Smooth muscle cell (in vitro differentiated cells): Measurements from ENCODE around the gene BCKDK. TPM values are rescaled to one million over a fixed set of nuclear protein-coding genes. Genes with fewer than 3 reads are reported as not detected.

Experiments used
- DNase-seq: peaks from one replicate; lab custom pipeline; 2025; ENCODE audit not compliant: unreplicated experiment; lab: John Stamatoyannopoulos, UW
- H2AFZ ChIP-seq: fragments of 200-600 bp; sonication (generic); 2 replicates; pipeline ENCODE4 v1.6.0; 2016; ENCODE audit warnings: antibody characterized with exemption, low read depth, mild to moderate bottlenecking
- H3F3A ChIP-seq: fragments of 200-600 bp; sonication (generic); 2 replicates; pipeline ENCODE4 v1.6.0; 2017; ENCODE audit warnings: antibody characterized with exemption, low read depth
- H3K27ac ChIP-seq: fragments of 200-600 bp; sonication (generic); 2 replicates; pipeline ENCODE4 v1.5.1; 2016; ENCODE audit warnings: low read depth, mild to moderate bottlenecking
- H3K27me3 ChIP-seq: fragments of 200-600 bp; sonication (generic); 2 replicates; pipeline ENCODE4 v1.6.1; 2016; ENCODE audit warnings: low read depth, mild to moderate bottlenecking
- H3K36me3 ChIP-seq: fragments of 200-600 bp; sonication (generic); 2 replicates; pipeline ENCODE4 v1.5.1; 2016; ENCODE audit warnings: low read depth
- H3K4me1 ChIP-seq: fragments of 200-600 bp; sonication (generic); 2 replicates; pipeline ENCODE4 v1.5.1; 2016; ENCODE audit warnings: low read depth
- H3K4me2 ChIP-seq: fragments of 200-600 bp; sonication (generic); 2 replicates; pipeline ENCODE4 v1.6.0; 2016; ENCODE audit warnings: mild to moderate bottlenecking
- H3K4me3 ChIP-seq: fragments of 200-600 bp; sonication (generic); 2 replicates; pipeline ENCODE4 v1.5.1; 2016; ENCODE audit warnings: mild to moderate bottlenecking
- H3K79me2 ChIP-seq: fragments of 200-600 bp; sonication (generic); 2 replicates; pipeline ENCODE4 v1.6.0; 2016; ENCODE audit warnings: low read depth, mild to moderate bottlenecking
- H3K9ac ChIP-seq: fragments of 200-600 bp; sonication (generic); 2 replicates; pipeline ENCODE4 v1.6.0; 2016; ENCODE audit warnings: low read depth
- H3K9me3 ChIP-seq: fragments of 200-600 bp; sonication (generic); replicated peaks from 2 replicates; pipeline ENCODE4 v1.5.1; 2016; ENCODE audit warnings: low read depth
- H4K20me1 ChIP-seq: fragments of 200-600 bp; sonication (generic); 2 replicates; pipeline ENCODE4 v1.6.0; 2016; ENCODE audit warnings: low read depth
- WGBS: methylation state at CpG from one replicate; pipeline ENCODE4 v1.1.7; 2016; ENCODE audit warnings: low lambda C conversion rate; 5-methylcytosine and 5-hydroxymethylcytosine counted together
- polyA plus RNA-seq: library from polyadenylated mRNA; unstranded; fragments of >200 nt; fragmentation: Nextera tagmentation; extraction: Ambion mirVana; gene quantifications from 2 replicates; pipeline ENCODE4 v1.2.1, GENCODE V29; 2016
- total RNA-seq: library from RNA; depleted of rRNA; stranded (reverse); fragments of >200 nt; gene quantifications from 2 replicates; pipeline ENCODE4 v1.2.3, GENCODE V29; 2014
- TF ChIP-seq, protein P1 (sequence below): fragments of 200-600 bp; sonication (generic); IDR thresholded peaks from 2 replicates; pipeline ENCODE4 v1.5.1; 2017; ENCODE audit warnings: borderline replicate concordance, mild to moderate bottlenecking, antibody characterized with exemption; ENCODE audit not compliant: insufficient read depth, poor library complexity, severe bottlenecking

BCKDK gene
- total and polyA plus RNA-seq, 2 experiments from 2014 or later = 40.5 to 82.6 TPM

DNA sequence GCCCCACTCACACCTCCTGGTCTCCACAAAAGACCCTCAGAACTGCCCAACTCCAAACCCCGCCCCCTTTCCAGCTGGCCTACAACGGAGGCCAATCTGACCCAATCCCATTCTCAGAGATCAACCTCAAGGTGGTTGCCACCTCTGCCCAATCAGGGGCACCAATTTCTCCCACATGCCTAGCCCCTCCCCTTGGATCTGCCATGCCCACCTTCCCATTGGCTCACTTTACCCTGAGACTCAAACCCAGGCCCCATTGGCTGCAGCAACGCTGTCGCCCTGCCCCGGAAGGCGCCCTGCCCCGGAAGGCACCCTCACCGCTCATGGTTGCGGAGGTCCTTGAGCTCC is 44.7 kb upstream of the BCKDK start:
- Histone ChIP-seq H3K27ac (peak overlapping the region; percentile 89), H3K9me3 (no peaks in the 10 kb centered on the region), H3F3A (peaks cover 14% of the 10 kb centered on the region), H4K20me1 (peaks cover 7% of the 10 kb centered on the region), H3K4me3 (no peak overlapping the region), H3K4me2 (no peak overlapping the region), H3K27me3 (no peaks in the 10 kb centered on the region), H3K4me1 (peaks cover 4% of the 10 kb centered on the region), H3K9ac (no peak overlapping the region), H3K79me2 (peaks cover 21% of the 10 kb centered on the region), H3K36me3 (no peaks in the 10 kb centered on the region), H2AFZ (no peak overlapping the region)
- no peak for DNase-seq
- TF ChIP-seq, protein P1, sequence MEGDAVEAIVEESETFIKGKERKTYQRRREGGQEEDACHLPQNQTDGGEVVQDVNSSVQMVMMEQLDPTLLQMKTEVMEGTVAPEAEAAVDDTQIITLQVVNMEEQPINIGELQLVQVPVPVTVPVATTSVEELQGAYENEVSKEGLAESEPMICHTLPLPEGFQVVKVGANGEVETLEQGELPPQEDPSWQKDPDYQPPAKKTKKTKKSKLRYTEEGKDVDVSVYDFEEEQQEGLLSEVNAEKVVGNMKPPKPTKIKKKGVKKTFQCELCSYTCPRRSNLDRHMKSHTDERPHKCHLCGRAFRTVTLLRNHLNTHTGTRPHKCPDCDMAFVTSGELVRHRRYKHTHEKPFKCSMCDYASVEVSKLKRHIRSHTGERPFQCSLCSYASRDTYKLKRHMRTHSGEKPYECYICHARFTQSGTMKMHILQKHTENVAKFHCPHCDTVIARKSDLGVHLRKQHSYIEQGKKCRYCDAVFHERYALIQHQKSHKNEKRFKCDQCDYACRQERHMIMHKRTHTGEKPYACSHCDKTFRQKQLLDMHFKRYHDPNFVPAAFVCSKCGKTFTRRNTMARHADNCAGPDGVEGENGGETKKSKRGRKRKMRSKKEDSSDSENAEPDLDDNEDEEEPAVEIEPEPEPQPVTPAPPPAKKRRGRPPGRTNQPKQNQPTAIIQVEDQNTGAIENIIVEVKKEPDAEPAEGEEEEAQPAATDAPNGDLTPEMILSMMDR = no peak
- WGBS = 97% methylated on average over 9 of the region's 9 CpGs

DNA sequence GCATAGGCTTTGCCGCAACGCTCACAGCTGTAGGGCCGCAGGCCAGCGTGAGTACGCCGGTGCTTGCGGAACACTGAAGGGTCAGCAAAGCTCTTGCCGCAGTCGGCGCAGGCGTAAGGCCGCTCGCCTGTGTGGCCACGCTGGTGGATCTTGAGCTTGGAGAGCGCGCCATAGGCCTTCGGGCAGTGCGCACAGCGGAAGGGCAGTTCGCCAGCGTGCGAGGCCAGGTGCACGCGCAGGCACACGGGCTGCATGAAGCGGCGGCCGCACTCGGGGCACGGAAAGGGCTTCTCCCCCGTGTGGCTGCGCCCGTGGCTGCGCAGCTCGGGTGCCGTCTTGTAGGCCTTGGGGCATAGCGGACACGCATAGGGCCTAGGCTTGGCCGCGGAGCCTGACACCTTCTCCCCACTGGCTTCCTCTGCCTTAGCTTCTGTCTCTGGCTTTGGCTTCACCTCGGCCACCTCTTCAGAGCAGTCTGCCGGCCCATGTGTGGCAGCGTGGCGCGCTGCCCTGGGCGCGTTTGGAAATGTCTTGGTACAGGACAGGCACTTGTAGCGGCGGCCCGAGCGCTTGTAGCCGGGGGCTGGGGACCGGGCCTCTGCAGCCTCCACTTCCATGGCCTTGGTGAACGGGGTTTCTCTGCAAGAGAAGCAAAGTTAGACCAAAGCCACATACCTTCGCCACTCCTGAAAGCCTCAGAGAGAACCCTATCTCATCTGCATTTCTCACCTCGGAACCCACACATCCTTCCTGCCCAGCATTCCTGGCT is 44.2 kb upstream of the BCKDK start:
- H3K36me3 ChIP-seq = no peaks in the 10 kb centered on the region
- no peaks in the 10 kb centered on the region for H3K9me3 ChIP-seq
- H3K4me1 ChIP-seq = peaks cover 4% of the 10 kb centered on the region
- H2AFZ ChIP-seq = no peak overlapping the region
- TF ChIP-seq, protein P1 = no peak
- WGBS = 98% methylated on average over 54 of the region's 56 CpGs
- no peak overlapping the region for H3K4me3 ChIP-seq
- peaks cover 10% of the 10 kb centered on the region for H4K20me1 ChIP-seq
- H3K27me3 ChIP-seq = no peaks in the 10 kb centered on the region
- H3K9ac ChIP-seq = peak overlapping the region; percentile 42
- H3K27ac ChIP-seq = peak overlapping the region; percentile 89
- peak overlapping the region; percentile 59 for H3K4me2 ChIP-seq
- H3K79me2 ChIP-seq = peaks cover 27% of the 10 kb centered on the region
- no peak for DNase-seq
- peaks cover 14% of the 10 kb centered on the region for H3F3A ChIP-seq

DNA sequence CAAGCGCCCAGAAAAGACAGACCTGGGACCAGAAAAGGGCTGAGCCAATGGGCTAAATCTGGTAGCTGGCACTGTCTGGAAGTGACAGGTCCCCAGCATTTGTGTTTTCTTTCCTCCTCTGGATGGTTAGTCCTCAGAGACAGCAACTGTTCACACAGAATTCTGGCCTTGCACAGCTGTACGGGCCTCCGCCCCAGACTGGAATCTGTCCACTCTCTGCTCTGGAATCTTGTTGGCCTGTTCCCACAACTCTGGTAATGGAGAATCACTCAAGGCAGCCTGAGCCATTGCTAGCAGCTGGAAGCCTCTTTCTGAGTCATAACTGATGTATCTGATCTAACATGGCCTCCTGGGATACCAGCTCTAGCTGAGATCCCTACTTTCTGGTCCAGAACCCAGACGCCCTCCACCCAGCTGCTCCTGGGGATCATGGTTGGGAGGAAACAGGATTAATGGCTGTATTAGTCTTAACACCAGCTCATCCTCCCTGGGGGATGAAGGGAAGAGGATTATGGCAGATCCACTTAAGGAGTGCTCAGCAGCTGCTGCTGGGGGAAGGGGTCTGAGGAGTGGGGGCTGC is 43.2 kb upstream of the BCKDK start:
- peaks cover 10% of the 10 kb centered on the region for H4K20me1 ChIP-seq
- H3K27me3 ChIP-seq = no peaks in the 10 kb centered on the region
- H3K4me1 ChIP-seq = peaks cover 4% of the 10 kb centered on the region
- H3K9me3 ChIP-seq = no peaks in the 10 kb centered on the region
- WGBS = 30% methylated on average over 4 of the region's 4 CpGs
- H2AFZ ChIP-seq = no peak overlapping the region
- peaks cover 36% of the 10 kb centered on the region for H3K79me2 ChIP-seq
- H3K27ac ChIP-seq = peak overlapping the region; percentile 89
- peaks cover 14% of the 10 kb centered on the region for H3F3A ChIP-seq
- no peak overlapping the region for H3K4me3 ChIP-seq
- no peak for DNase-seq
- TF ChIP-seq, protein P1 = no peak
- no peaks in the 10 kb centered on the region for H3K36me3 ChIP-seq
- H3K9ac ChIP-seq = peak overlapping the region; percentile 42
- peak overlapping the region; percentile 59 for H3K4me2 ChIP-seq
